ENCODE data around the gene SMAD6.

The SMAD6 gene

GRCh38 chr15:66737243-66738010, 35.4 kb downstream of the SMAD6 start:
- no peaks in the 10 kb centered on the region for H3K27me3 ChIP-seq (ENCODE audit: low read depth, low read length)
- H3K27ac ChIP-seq (ENCODE audit: low read length) = no peak overlapping the region
- peaks cover 0 to 3% of the 10 kb centered on the region in 2 donors for H3K4me1 ChIP-seq (ENCODE audit: control insufficient read depth in 1 of 2, insufficient read depth in 2 of 2, low read length in 2 of 2)
- no peaks in the 10 kb centered on the region for H3K9me3 ChIP-seq (ENCODE audit: control insufficient read depth in 1 of 2, low read length in 2 of 2)
- no peak overlapping the region for H3K4me3 ChIP-seq (ENCODE audit: low read depth in 1 of 2, low read length in 2 of 2)
- no peaks in the 10 kb centered on the region for H3K36me3 ChIP-seq (ENCODE audit: control insufficient read depth in 1 of 2, insufficient read depth in 2 of 2, low read length in 2 of 2)

GRCh38 chr15:66738116-66738515, 36.1 kb downstream of the SMAD6 start:
- Histone ChIP-seq H3K27me3 (ENCODE audit: low read depth, low read length) (no peaks in the 10 kb centered on the region), H3K27ac (ENCODE audit: low read length) (no peak overlapping the region), H3K4me3 (ENCODE audit: low read depth in 1 of 2, low read length in 2 of 2) (no peak overlapping the region), H3K36me3 (ENCODE audit: control insufficient read depth in 1 of 2, insufficient read depth in 2 of 2, low read length in 2 of 2) (no peaks in the 10 kb centered on the region), H3K9me3 (ENCODE audit: control insufficient read depth in 1 of 2, low read length in 2 of 2) (no peaks in the 10 kb centered on the region), H3K4me1 (ENCODE audit: control insufficient read depth in 1 of 2, insufficient read depth in 2 of 2, low read length in 2 of 2) (peaks cover 0 to 3% of the 10 kb centered on the region in 2 donors)

- Histone ChIP-seq H3K4me3 (ENCODE audit: low read depth in 1 of 2, low read length in 2 of 2) (no peak overlapping the region), H3K27me3 (ENCODE audit: low read depth, low read length) (no peaks in the 10 kb centered on the region), H3K27ac (ENCODE audit: low read length) (no peak overlapping the region), H3K4me1 (ENCODE audit: control insufficient read depth in 1 of 2, insufficient read depth in 2 of 2, low read length in 2 of 2) (peaks cover 0 to 3% of the 10 kb centered on the region in 2 donors), H3K9me3 (ENCODE audit: control insufficient read depth in 1 of 2, low read length in 2 of 2) (no peaks in the 10 kb centered on the region), H3K36me3 (ENCODE audit: control insufficient read depth in 1 of 2, insufficient read depth in 2 of 2, low read length in 2 of 2) (no peaks in the 10 kb centered on the region)
These were observed 36.6 kb downstream of the SMAD6 start for GRCh38 chr15:66738595-66738994.

GRCh38 chr15:66739287-66739686, 37.3 kb downstream of the SMAD6 start:
- Histone ChIP-seq H3K4me3 (ENCODE audit: low read depth in 1 of 2, low read length in 2 of 2) (no peak overlapping the region), H3K4me1 (ENCODE audit: control insufficient read depth in 1 of 2, insufficient read depth in 2 of 2, low read length in 2 of 2) (peaks cover 0 to 3% of the 10 kb centered on the region in 2 donors), H3K27ac (ENCODE audit: low read length) (no peak overlapping the region), H3K9me3 (ENCODE audit: control insufficient read depth in 1 of 2, low read length in 2 of 2) (no peaks in the 10 kb centered on the region), H3K27me3 (ENCODE audit: low read depth, low read length) (no peaks in the 10 kb centered on the region), H3K36me3 (ENCODE audit: control insufficient read depth in 1 of 2, insufficient read depth in 2 of 2, low read length in 2 of 2) (no peaks in the 10 kb centered on the region)

GRCh38 chr15:66740802-66741201, 38.8 kb downstream of the SMAD6 start:
- H3K4me1 ChIP-seq (ENCODE audit: control insufficient read depth in 1 of 2, insufficient read depth in 2 of 2, low read length in 2 of 2) = no peaks in the 10 kb centered on the region
- no peaks in the 10 kb centered on the region for H3K9me3 ChIP-seq (ENCODE audit: control insufficient read depth in 1 of 2, low read length in 2 of 2)
- no peaks in the 10 kb centered on the region for H3K27me3 ChIP-seq (ENCODE audit: low read depth, low read length)
- no peaks in the 10 kb centered on the region for H3K36me3 ChIP-seq (ENCODE audit: control insufficient read depth in 1 of 2, insufficient read depth in 2 of 2, low read length in 2 of 2)
- no peak overlapping the region for H3K27ac ChIP-seq (ENCODE audit: low read length)
- H3K4me3 ChIP-seq (ENCODE audit: low read depth in 1 of 2, low read length in 2 of 2) = no peak overlapping the region

- H3K27me3 ChIP-seq (ENCODE audit: low read depth, low read length) = no peaks in the 10 kb centered on the region
- no peak overlapping the region for H3K4me3 ChIP-seq (ENCODE audit: low read depth in 1 of 2, low read length in 2 of 2)
- H3K9me3 ChIP-seq (ENCODE audit: control insufficient read depth in 1 of 2, low read length in 2 of 2) = no peaks in the 10 kb centered on the region
- no peak overlapping the region for H3K27ac ChIP-seq (ENCODE audit: low read length)
- H3K4me1 ChIP-seq (ENCODE audit: control insufficient read depth in 1 of 2, insufficient read depth in 2 of 2, low read length in 2 of 2) = no peaks in the 10 kb centered on the region
- H3K36me3 ChIP-seq (ENCODE audit: control insufficient read depth in 1 of 2, insufficient read depth in 2 of 2, low read length in 2 of 2) = no peaks in the 10 kb centered on the region
These were observed 39.6 kb downstream of the SMAD6 start for GRCh38 chr15:66741646-66742045.

- no peak overlapping the region for H3K27ac ChIP-seq (ENCODE audit: low read length)
- H3K36me3 ChIP-seq (ENCODE audit: control insufficient read depth in 1 of 2, insufficient read depth in 2 of 2, low read length in 2 of 2) = no peaks in the 10 kb centered on the region
- H3K4me1 ChIP-seq (ENCODE audit: control insufficient read depth in 1 of 2, insufficient read depth in 2 of 2, low read length in 2 of 2) = no peaks in the 10 kb centered on the region
These were observed 40.2 kb downstream of the SMAD6 start for GRCh38 chr15:66742286-66742685.

GRCh38 chr15:66743204-66743603, 41.2 kb downstream of the SMAD6 start:
- Histone ChIP-seq H3K9me3 (ENCODE audit: control insufficient read depth in 1 of 2, low read length in 2 of 2) (no peaks in the 10 kb centered on the region), H3K4me1 (ENCODE audit: control insufficient read depth in 1 of 2, insufficient read depth in 2 of 2, low read length in 2 of 2) (no peaks in the 10 kb centered on the region), H3K4me3 (ENCODE audit: low read depth in 1 of 2, low read length in 2 of 2) (no peak overlapping the region), H3K27ac (ENCODE audit: low read length) (no peak overlapping the region), H3K36me3 (ENCODE audit: control insufficient read depth in 1 of 2, insufficient read depth in 2 of 2, low read length in 2 of 2) (no peaks in the 10 kb centered on the region), H3K27me3 (ENCODE audit: low read depth, low read length) (no peaks in the 10 kb centered on the region)

More at GRCh38 chr15:66742286-66742685, 40.2 kb downstream of the SMAD6 start:
- no peak overlapping the region for H3K4me3 ChIP-seq (ENCODE audit: low read depth in 1 of 2, low read length in 2 of 2)
- H3K27me3 ChIP-seq (ENCODE audit: low read depth, low read length) = no peaks in the 10 kb centered on the region
- H3K9me3 ChIP-seq (ENCODE audit: control insufficient read depth in 1 of 2, low read length in 2 of 2) = no peaks in the 10 kb centered on the region

GRCh38 chr15:66743703-66744536, 41.9 kb downstream of the SMAD6 start:
- peak overlapping the region; percentile 23 for H3K27ac ChIP-seq (ENCODE audit: low read length)
- H3K36me3 ChIP-seq (ENCODE audit: control insufficient read depth in 1 of 2, insufficient read depth in 2 of 2, low read length in 2 of 2) = no peaks in the 10 kb centered on the region
- H3K4me1 ChIP-seq (ENCODE audit: control insufficient read depth in 1 of 2, insufficient read depth in 2 of 2, low read length in 2 of 2) = no peaks in the 10 kb centered on the region
- H3K4me3 ChIP-seq (ENCODE audit: low read depth in 1 of 2, low read length in 2 of 2) = no peak overlapping the region
- H3K9me3 ChIP-seq (ENCODE audit: control insufficient read depth in 1 of 2, low read length in 2 of 2) = no peaks in the 10 kb centered on the region
- no peaks in the 10 kb centered on the region for H3K27me3 ChIP-seq (ENCODE audit: low read depth, low read length)

GRCh38 chr15:66744610-66745279, 42.7 kb downstream of the SMAD6 start:
- Histone ChIP-seq H3K36me3 (ENCODE audit: control insufficient read depth in 1 of 2, insufficient read depth in 2 of 2, low read length in 2 of 2) (no peaks in the 10 kb centered on the region), H3K9me3 (ENCODE audit: control insufficient read depth in 1 of 2, low read length in 2 of 2) (no peaks in the 10 kb centered on the region), H3K27me3 (ENCODE audit: low read depth, low read length) (no peaks in the 10 kb centered on the region), H3K27ac (ENCODE audit: low read length) (peak overlapping the region; percentile 23), H3K4me1 (ENCODE audit: control insufficient read depth in 1 of 2, insufficient read depth in 2 of 2, low read length in 2 of 2) (no peaks in the 10 kb centered on the region), H3K4me3 (ENCODE audit: low read depth in 1 of 2, low read length in 2 of 2) (no peak overlapping the region)

- Histone ChIP-seq H3K4me3 (ENCODE audit: low read depth in 1 of 2, low read length in 2 of 2) (no peak overlapping the region), H3K9me3 (ENCODE audit: control insufficient read depth in 1 of 2, low read length in 2 of 2) (no peaks in the 10 kb centered on the region), H3K27me3 (ENCODE audit: low read depth, low read length) (no peaks in the 10 kb centered on the region), H3K36me3 (ENCODE audit: control insufficient read depth in 1 of 2, insufficient read depth in 2 of 2, low read length in 2 of 2) (no peaks in the 10 kb centered on the region), H3K27ac (ENCODE audit: low read length) (no peak overlapping the region), H3K4me1 (ENCODE audit: control insufficient read depth in 1 of 2, insufficient read depth in 2 of 2, low read length in 2 of 2) (no peaks in the 10 kb centered on the region)
These were observed 43.6 kb downstream of the SMAD6 start for GRCh38 chr15:66745530-66746230.
